Transverse colon (tissue), 4 donors: ENCODE results near the gene ARL5A. TPM values are rescaled to one million over a fixed set of nuclear protein-coding genes. Genes with fewer than 3 reads are reported as not detected.

ENCODE experiments used
- DNase-seq: peaks from one replicate; pipeline ENCODE4 v3.0.0-alpha.2; 2019
- H3K27ac ChIP-seq, 4 donors: fragments of 200-600 bp; sonication (generic); 2 replicates each; pipeline ENCODE4 v1.5.1; 2016 to 2018; ENCODE audit warnings: inconsistent platforms in 4 of 4
- H3K27me3 ChIP-seq: fragments of 200-600 bp; sonication (generic); 2 replicates; pipeline ENCODE4 v1.5.1; 2017; ENCODE audit warnings: inconsistent platforms
- H3K36me3 ChIP-seq, 4 donors: fragments of 200-600 bp; sonication (generic); 2 replicates each; pipeline ENCODE4 v1.5.1; 2017 to 2019; ENCODE audit warnings: inconsistent platforms in 4 of 4
- H3K4me1 ChIP-seq, 4 donors: fragments of 200-600 bp; sonication (generic); 2 replicates each; pipeline ENCODE4 v1.5.1; 2017 to 2020; ENCODE audit warnings: inconsistent platforms in 4 of 4
- H3K4me3 ChIP-seq, 4 donors: fragments of 200-600 bp; sonication (generic); 1 replicate in 1 of 4; 2 replicates in 3 of 4; pipeline versions ENCODE4 v1.5.1 to v1.6.1; 2017 to 2019; ENCODE audit warnings: inconsistent platforms in 4 of 4
- H3K9me3 ChIP-seq, 2 donors: fragments of 200-600 bp; sonication (generic); 2 replicates each; pipeline ENCODE4 v1.5.1; 2017 to 2019; ENCODE audit warnings: inconsistent platforms in 2 of 2
- EP300 ChIP-seq: sonication (generic); formaldehyde crosslinking; IDR thresholded peaks from one replicate; pipeline ENCODE4 v1.6.1; 2017; ENCODE audit warnings: antibody characterized with exemption, low read depth
- POLR2A ChIP-seq: fragments of 450-650 bp; IDR thresholded peaks from one replicate; pipeline ENCODE4 v1.6.1; 2016; ENCODE audit warnings: antibody characterized with exemption, mild to moderate bottlenecking, moderate library complexity
- POLR2AphosphoS5 ChIP-seq, 3 donors: sonication (generic); formaldehyde crosslinking; IDR thresholded peaks; one replicate each; pipeline ENCODE4 v1.6.1; 2016; ENCODE audit warnings: antibody characterized with exemption in 3 of 3
- WGBS, 2 donors: methylation state at CpG; one replicate each; pipeline ENCODE4 v1.1.5; 2018; ENCODE audit warnings: low coverage in 1 of 2; 5-methylcytosine and 5-hydroxymethylcytosine counted together
- in situ Hi-C, 4 donors: fragments of 200-750 bp; cut with MboI; loops; one replicate each; pipeline versions ENCODE4 v1.15.0 to v1.15.1; 2017; ENCODE audit warnings: low sequenced_read_pairs in 3 of 4, low pct_ligation_motif_present in 1 of 4, low pct_unique_long_range_greater_than_20kb in 1 of 4
- intact Hi-C: fragments of 100-400 bp; cut with DNase I; formaldehyde crosslinking; loops from one replicate; pipeline ENCODE4 v1.15.1; 2023; ENCODE audit warnings: low total_unique reads
- total RNA-seq, 4 donors: library from RNA; depleted of rRNA; stranded (reverse); fragments of >200 nt; gene quantifications; one replicate each; pipeline ENCODE4 v1.1.0, GENCODE V29; 2016
- TF ChIP-seq, protein P1 (sequence below), 5 experiments: fragments of 200-600 bp in 3 of 5; fragments of 450-650 bp in 2 of 5; sonication (generic) in 3 of 5; IDR thresholded peaks; 1 replicate in 2 of 5; 2 replicates in 3 of 5; pipeline ENCODE4 v1.5.1; 2016 to 2017; ENCODE audit warnings: antibody characterized with exemption in 5 of 5, inconsistent platforms in 3 of 5, mild to moderate bottlenecking in 2 of 5, moderate library complexity in 1 of 5

The ARL5A gene
- total RNA-seq, 4 donors from 2014 or later: 6.6 to 42.2 (median 23.6) TPM

DNA sequence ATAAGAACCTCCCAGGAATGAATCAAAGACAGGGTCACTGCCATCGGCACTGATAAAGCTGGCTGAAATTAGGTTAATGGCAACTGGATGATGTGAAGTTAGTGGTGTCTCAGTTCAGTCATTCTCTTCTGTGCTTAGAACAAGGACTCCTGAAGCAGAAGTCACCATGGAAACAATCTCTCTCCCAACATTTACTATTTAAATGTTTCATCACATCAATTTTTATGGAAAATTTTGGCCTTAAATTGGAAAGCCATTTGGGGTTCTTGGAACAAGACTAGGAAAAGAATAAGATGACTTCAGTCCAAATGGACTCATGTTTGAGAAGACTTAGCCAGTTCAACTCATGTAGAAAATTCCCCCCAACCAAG lies 15.5 kb upstream of the ARL5A start:
- intact Hi-C loops: no loop called here
- Histone ChIP-seq H3K27me3 (no peaks in the 10 kb centered on the region), H3K4me3 (no peak overlapping the region), H3K4me1 (no peaks in the 10 kb centered on the region), H3K36me3 (no peaks in the 10 kb centered on the region), H3K27ac (no peak overlapping the region), H3K9me3 (no peaks in the 10 kb centered on the region)
- in situ Hi-C loops: no loop called here
- no peak for TF ChIP-seq POLR2A
- TF ChIP-seq, protein P1, sequence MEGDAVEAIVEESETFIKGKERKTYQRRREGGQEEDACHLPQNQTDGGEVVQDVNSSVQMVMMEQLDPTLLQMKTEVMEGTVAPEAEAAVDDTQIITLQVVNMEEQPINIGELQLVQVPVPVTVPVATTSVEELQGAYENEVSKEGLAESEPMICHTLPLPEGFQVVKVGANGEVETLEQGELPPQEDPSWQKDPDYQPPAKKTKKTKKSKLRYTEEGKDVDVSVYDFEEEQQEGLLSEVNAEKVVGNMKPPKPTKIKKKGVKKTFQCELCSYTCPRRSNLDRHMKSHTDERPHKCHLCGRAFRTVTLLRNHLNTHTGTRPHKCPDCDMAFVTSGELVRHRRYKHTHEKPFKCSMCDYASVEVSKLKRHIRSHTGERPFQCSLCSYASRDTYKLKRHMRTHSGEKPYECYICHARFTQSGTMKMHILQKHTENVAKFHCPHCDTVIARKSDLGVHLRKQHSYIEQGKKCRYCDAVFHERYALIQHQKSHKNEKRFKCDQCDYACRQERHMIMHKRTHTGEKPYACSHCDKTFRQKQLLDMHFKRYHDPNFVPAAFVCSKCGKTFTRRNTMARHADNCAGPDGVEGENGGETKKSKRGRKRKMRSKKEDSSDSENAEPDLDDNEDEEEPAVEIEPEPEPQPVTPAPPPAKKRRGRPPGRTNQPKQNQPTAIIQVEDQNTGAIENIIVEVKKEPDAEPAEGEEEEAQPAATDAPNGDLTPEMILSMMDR (IDR thresholded peaks at IDR 0.05): no peak
- no peak for TF ChIP-seq EP300
- TF ChIP-seq POLR2AphosphoS5 (IDR thresholded peaks at IDR 0.05): no peak
- no peak for DNase-seq
- WGBS, 2 donors: 80 to 87% methylated on average over 1 of the region's 1 CpG

DNA sequence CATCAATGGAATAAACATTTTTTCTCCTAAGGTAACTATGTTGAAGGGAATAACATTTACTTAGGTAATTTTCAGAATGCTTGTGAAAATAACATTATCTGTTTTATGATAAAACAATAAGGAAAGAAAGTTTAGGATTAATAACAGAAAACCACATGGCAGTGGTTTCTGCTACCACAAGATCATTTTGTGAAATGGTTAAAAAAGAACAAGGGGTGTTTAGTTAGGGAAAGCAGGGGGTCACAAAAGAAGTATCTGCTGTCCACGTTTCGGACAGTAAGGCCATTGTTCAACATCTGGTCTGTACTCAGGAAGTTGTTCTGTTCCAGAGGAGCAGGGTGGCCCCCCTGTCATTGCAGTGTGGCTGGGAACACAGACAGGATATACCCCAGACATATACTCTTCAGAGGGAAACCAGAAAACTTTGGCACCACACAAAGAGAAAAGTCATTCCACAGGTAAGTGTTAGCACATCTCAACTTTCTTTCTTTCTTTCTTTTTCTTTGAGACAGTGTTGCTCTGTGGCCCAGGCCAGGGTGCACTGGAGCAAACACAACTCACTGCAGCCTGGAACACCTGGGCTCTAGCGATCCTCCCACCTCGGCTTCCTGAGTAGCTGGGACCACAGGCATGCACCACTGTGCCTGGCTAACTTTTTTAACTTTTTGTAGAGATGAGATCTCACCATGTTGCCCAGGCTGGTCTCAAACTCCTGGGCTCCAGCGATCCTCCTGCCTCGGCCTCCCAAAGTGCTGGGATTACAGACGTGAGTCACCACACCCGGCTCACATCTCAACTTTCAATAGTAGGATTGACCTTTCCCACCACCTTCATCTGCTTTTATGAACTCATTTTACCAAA lies 14.8 kb upstream of the ARL5A start:
- H3K4me3 ChIP-seq: no peak overlapping the region
- no peak overlapping the region for H3K27ac ChIP-seq
- H3K27me3 ChIP-seq: no peaks in the 10 kb centered on the region
- H3K4me1 ChIP-seq: no peaks in the 10 kb centered on the region
- no peak for DNase-seq
- no peaks in the 10 kb centered on the region for H3K9me3 ChIP-seq
- TF ChIP-seq EP300 (no peak), POLR2A (no peak), POLR2AphosphoS5 (IDR thresholded peaks at IDR 0.05) (no peak)
- TF ChIP-seq, protein P1 (IDR thresholded peaks at IDR 0.05): no peak
- intact Hi-C loops (no loop called here), in situ Hi-C loops (no loop called here)
- 58 to 76% methylated on average over 5 to 8 of the region's 8 CpGs for WGBS, 2 donors
- H3K36me3 ChIP-seq: no peaks in the 10 kb centered on the region

DNA sequence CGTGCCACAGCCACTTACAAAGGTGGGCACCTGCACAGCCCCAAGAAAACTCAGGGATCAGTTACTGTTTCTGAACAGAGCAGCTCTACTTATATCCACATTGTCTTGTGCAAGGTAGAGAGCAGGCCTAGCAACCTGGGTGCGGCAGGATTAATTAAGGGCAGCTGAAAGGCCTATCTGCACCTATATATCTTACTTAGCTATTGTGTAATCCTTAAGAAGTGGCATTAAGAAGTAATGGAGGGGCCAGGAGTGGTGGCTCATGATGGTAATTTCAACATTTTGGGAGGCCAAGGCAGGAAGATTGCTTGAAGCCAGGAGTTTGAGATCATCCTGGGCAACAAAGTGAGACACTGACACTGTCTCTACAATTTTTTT lies 12.8 kb upstream of the ARL5A start:
- TF ChIP-seq POLR2A (no peak), EP300 (no peak), POLR2AphosphoS5 (IDR thresholded peaks at IDR 0.05) (no peak)
- TF ChIP-seq, protein P1 (IDR thresholded peaks at IDR 0.05): no peak
- intact Hi-C loops (no loop called here), in situ Hi-C loops (no loop called here)
- H3K36me3 ChIP-seq: no peaks in the 10 kb centered on the region
- no peak for DNase-seq
- no peaks in the 10 kb centered on the region for H3K9me3 ChIP-seq
- H3K27ac ChIP-seq: no peak overlapping the region
- WGBS, 2 donors: 71 to 97% methylated on average over 1 to 2 of the region's 2 CpGs
- H3K4me3 ChIP-seq: no peak overlapping the region
- no peaks in the 10 kb centered on the region for H3K27me3 ChIP-seq
- H3K4me1 ChIP-seq: no peaks in the 10 kb centered on the region

DNA sequence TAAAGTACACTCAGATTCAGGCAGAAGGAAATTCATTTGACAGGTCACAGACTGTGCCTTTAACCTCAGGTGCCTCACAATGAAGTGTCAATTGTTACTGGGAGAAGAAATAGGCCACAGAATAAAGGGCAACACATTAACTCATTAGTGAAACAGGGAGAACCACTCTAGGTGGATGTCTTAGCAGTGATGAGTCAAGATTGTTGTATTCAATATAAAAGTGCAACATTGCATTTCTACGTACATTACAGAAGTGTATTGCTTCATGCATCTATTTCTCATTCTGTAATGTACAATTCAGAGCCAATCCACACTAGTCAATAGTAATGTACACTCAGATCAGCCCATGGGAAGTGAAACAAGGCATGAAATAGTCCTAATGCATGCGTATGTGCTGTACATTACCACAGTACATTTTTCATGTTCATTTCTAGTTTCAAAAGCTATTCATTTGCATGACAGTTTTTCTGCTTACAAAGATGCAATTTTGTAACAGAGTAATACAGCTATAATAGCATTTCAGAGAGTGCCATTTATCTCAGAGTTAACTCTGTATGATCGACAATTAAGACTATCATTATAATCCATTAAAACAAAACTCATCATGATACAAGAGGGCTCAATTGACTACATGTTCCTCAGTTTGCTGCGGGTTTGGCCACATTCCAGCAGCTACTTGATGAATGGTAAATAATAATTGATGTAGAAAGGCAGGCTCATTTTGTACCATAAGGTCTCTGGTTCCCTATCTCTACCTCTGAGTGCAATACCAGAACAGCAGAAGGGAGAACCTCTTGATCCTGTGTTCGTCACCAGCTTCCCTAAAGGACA lies 12.2 kb upstream of the ARL5A start:
- Histone ChIP-seq H3K9me3 (no peaks in the 10 kb centered on the region), H3K4me1 (no peaks in the 10 kb centered on the region), H3K36me3 (no peaks in the 10 kb centered on the region), H3K4me3 (no peak overlapping the region), H3K27me3 (no peaks in the 10 kb centered on the region), H3K27ac (no peak overlapping the region)
- in situ Hi-C loops: no loop called here
- intact Hi-C loops: no loop called here
- 74 to 81% methylated on average over 5 of the region's 5 CpGs for WGBS, 2 donors
- no peak for TF ChIP-seq POLR2AphosphoS5 (IDR thresholded peaks at IDR 0.05)
- TF ChIP-seq EP300: no peak
- TF ChIP-seq POLR2A: no peak
- no peak for DNase-seq
